Measurements from ENCODE around the gene SLC25A29.

SLC25A29 gene

GRCh38 chr14:100279133-100279532, 27.1 kb downstream of the SLC25A29 start:
- DNase-seq, result no peak

GRCh38 chr14:100278702-100279101, 27.5 kb downstream of the SLC25A29 start:
- no peak for DNase-seq

- DNase-seq, result no peak
These were observed 31.0 kb downstream of the SLC25A29 start for GRCh38 chr14:100275214-100275613.

- DNase-seq, result no peak
These were observed 32.0 kb downstream of the SLC25A29 start for GRCh38 chr14:100274250-100274649.

GRCh38 chr14:100271247-100271939, 34.9 kb downstream of the SLC25A29 start:
- DNase-seq, result peak; percentile 3

- no peak for DNase-seq
These were observed 37.5 kb downstream of the SLC25A29 start for GRCh38 chr14:100268591-100269207.

GRCh38 chr14:100267990-100268389, 38.3 kb downstream of the SLC25A29 start:
- DNase-seq, result no peak

GRCh38 chr14:100263141-100263540, 43.1 kb downstream of the SLC25A29 start:
- DNase-seq, result no peak

- DNase-seq, result no peak
These were observed 43.7 kb downstream of the SLC25A29 start for GRCh38 chr14:100262545-100262944.

GRCh38 chr14:100261621-100262020, 44.6 kb downstream of the SLC25A29 start:
- no peak for DNase-seq

GRCh38 chr14:100256339-100256895, 49.8 kb downstream of the SLC25A29 start:
- no peak for DNase-seq

GRCh38 chr14:100252684-100253083, 53.6 kb downstream of the SLC25A29 start:
- no peak for DNase-seq

- no peak for DNase-seq
These were observed 55.3 kb downstream of the SLC25A29 start for GRCh38 chr14:100250732-100251465.

GRCh38 chr14:100246809-100247428, 59.3 kb downstream of the SLC25A29 start:
- peak; percentile 5 for DNase-seq

- DNase-seq, result no peak
These were observed 63.2 kb downstream of the SLC25A29 start for GRCh38 chr14:100243020-100243419.

- DNase-seq, result no peak
These were observed 65.0 kb downstream of the SLC25A29 start for GRCh38 chr14:100241279-100241678.

Data from NCI-H774 (cell line).